G401.6 (cell line): ENCODE data around the gene AP5Z1.
A peak's percentile ranks its signal among the peaks of the same experiment; 100 is the strongest.

Source experiments
- FAIRE-seq: peaks from 2 replicates; lab custom pipeline; 2012; peaks lifted over from hg19 to GRCh38; lab: Jason Lieb, UNC

The AP5Z1 gene

DNA sequence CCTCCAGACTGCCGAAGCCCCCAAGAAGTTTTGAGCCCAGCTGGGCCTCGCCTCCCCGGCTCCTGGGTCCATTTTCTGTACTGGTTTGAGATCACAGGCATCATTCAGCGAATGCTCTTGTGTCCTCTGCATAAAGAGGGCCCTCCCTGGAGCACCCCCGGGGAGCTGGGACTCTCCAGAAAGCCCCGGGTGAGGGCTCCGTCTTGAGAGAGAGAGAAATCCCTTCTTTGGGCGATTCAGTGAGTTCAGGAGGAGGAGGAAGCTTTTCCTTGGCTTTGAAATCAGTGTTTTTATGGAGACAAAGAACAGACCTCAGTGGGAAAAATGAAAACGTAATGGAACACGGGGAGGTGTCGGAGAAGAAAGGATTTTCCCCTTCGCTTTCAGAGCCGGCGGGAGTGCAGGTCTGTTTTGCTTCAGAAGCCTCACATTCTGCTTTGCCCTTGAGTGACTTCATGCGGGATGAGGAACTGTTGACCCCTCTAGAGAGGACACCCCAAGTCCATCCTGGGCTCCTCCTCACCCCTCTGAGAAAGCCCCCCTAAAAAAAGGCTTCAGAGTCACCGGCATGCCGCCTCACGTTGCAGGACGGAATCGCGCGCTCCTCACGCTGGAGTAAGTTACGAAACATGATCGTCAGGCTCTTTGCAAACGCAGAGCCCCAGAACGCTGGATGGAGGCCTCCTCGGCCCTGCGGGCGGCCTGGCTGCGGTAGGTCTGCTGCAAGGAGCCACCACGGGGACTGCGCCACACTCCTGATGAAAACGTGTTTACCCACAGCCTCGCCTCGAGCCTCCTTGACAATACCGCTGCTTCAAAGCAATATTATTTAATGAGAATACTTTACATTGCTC, 8.5 kb upstream of the AP5Z1 start:
- no peak for FAIRE-seq

DNA sequence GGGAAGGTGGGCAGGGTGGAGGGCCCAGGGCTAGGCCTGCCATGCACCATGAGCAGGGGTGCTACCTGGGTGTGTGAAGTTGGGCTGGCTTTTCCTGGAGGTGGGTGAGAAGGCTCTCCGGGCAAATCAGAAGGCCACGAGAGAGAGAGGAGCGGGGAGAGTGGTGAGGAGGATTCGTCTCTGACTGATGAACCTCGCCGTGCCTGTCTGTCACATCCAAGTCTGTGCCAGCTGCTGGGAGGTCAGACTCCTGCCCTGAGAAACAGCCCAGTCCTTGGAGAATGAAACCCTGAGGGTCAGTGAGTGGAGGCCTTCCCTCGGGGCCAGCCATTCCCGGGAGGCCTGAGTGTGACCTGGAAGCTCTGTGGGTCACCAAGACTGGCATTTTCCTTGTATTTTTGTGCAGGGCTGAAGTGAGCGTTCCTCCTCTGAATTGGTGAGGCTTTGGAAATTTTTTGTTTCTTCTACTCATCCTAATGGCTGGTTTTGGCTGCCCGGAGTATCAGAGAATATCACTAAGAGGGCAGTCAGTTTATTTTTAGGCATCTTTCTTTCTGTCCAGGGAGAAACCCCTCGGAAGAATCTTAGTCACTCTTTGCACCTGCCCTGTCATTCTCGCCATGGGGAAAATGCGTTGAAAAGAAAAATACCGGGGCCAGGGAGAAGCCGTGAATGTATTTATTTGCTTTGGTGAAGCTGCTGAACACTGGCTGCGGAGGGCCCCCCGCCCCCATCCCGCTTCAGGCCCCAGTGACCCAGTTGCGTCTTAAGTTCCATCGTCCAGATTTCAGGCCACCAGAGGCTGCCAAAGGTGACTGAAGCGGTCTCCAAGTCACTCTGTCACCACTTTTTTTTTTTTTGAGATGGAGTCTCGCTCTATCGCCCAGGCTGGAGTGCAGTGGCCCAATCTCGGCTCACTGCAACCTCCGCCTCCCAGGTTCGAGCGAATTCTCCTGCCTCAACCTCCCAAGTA, 6.5 kb upstream of the AP5Z1 start:
- FAIRE-seq: no peak

DNA sequence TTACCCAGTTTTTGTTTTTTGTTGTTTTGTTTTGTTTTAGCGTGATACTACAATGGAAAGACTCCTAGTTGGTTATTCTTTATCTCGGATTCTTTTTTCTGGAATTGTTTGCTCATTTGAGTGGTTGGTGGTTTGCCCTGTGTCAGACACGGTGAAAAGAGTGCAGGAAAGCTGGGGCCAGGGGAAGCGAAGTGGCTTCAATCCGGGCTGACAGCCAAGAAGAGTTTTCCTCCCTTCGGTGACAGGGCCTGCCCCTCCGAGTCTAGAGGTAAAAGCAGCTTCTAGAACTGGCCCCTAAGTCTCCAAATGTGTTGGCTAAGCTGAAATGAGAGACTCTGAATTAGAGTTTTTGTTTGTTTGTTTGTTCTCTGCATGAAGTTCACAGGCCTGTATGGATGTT, 5.7 kb upstream of the AP5Z1 start:
- FAIRE-seq: no peak

DNA sequence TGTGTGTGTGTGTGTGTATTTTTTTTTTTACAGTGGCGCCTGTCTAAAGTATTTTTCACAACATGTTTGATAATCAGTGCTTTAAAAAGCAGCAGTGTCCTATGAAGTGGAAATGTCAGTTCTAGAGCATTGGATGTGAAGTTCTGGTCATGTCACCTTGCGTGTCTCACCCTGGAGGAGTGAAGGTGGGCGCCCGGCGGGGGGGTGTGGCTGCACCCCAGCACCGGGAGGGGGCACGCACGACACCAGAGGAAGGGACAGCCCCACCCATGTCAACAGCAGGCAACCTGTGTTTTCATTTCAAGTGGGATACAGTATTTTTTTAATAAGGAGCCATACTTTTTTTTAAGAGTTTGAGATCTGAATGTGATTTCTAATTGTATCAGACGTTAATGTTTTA, 4.5 kb upstream of the AP5Z1 start:
- no peak for FAIRE-seq

DNA sequence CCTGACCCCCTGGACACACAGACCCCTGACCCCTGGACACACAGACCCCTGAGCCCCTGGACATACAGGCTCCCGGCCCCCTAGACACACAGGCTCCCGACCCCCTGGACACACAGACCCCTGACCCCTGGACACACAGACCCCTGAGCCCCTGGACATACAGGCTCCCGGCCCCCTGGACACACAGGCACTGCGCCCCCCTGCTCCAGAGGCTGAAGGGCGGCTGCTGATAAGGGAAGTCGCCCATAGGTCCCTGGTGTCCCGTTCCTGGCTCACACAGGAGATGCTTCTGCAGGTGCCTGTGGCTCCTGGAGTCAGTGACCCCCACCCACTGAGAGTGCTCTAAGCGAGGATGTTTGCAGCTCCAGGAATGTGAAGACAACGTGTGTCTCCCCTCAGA, 3.7 kb upstream of the AP5Z1 start:
- no peak for FAIRE-seq

DNA sequence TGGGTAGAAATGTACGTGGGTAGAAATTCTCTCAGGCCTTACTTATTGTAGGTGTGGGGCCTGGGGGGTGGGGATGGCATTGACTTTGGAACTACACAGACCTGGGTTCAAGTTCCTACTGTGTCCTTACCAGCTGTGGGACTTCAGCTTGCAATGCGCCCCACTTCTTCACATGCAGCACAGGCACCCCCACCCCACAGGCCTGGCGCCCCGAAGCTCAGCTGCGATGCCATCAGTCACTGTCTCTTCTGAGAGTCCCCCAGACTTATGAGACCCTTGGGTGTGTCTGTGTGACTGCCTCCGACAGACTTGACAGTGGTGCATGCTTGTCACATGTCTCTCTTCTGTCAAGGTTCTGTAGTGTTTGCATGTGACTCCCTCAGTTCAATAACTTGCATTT, 3.1 kb upstream of the AP5Z1 start:
- FAIRE-seq: no peak

DNA sequence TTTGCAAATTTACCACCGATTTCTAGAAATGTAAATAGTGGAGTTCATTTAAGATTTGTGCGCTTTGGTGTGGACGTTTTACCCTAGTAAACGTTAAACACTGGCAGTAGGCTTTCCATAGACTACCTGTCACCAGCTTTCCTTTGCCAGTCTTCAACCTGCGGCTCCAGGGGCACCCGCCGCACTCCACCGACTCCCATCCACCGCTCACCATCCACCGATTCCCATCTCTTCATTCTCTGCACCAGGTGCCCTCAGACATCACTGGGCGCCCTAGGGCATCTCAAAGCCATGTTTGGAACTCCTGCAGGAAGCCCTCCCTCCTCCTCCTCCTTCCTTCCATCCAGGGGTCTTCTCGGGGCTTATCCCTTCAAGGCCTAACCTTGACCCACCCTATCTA, 1.4 kb upstream of the AP5Z1 start:
- no peak for FAIRE-seq

DNA sequence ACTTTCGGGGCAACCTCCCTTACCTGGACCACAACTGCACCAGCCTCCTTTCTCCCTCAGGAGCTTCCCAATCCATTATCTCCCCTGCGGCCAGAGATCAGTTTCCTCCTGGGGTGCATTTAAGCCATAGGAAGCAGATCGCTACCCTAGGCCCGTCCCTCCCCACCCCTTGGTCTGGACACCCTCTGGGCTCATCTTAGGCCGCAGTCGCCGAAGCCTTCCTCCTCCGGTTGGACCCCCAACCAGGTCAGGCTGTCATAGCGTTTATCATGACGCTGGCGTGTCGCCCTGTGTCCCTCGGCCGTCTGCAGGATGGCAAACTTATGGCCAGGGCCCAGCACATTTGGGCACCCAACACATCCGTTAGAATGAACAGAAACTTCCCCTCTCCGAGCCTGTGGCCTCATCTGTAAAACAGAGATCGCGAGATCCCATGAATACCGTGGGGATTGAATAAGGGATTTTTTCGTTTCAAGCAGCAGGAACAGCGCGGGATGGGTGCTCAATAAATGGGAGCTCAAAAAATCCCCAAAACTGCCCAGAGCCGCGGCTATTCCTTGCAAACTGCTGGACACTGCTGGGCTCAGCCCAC, 669 bp upstream of the AP5Z1 start:
- no peak for FAIRE-seq

DNA sequence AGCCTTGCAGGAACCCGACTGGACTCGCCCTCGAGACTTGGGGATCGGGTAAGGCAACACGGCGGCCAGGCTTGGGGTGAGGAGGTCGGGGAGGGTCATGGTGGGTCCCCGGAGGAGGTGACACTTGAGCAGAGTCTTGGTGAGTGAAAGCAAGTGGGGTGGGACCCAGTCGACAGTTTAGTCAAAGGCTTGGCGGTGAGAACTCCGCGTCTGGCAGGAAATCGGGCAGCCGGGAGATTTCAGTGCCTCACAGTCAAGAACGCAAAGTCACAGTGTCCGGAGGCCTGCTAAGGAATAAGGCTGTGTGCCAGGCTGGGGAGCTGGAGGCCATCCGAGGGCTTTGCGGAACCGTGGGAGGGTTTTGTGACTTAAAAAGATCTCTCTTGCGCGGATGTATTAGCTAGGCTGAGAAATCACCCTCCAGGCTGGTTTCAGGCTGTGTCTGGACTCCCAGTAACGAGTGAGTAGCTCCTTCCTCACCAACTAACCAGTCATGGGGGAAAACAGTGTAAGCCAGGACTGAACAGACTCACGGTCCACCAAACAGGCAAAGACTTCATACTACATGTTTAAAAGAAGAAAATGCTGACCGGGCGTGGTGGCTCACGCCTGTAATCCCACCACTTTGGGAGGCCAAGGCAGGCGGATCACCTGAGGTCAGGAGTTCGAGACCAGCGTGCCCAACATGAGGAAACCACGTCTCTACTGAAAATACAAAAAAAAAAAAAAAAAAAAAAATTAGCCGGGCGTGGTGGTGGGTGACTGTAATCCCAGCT, 613 bp downstream of the AP5Z1 start:
- no peak for FAIRE-seq

DNA sequence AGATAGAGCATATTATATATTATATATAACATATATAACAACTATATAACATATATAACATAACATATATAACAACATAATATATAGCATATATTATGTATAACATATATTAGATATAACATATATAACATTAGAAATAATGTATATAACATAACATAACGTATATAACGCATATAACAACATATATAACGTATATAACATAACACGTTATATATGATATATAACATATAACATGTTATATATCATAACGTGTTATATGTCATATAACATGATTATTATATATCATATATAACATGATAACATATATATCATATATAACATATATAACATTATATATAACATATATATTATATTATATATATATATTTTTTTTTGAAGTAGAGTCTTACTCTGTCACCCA, 3.7 kb downstream of the AP5Z1 start:
- FAIRE-seq: peak; percentile 99

DNA sequence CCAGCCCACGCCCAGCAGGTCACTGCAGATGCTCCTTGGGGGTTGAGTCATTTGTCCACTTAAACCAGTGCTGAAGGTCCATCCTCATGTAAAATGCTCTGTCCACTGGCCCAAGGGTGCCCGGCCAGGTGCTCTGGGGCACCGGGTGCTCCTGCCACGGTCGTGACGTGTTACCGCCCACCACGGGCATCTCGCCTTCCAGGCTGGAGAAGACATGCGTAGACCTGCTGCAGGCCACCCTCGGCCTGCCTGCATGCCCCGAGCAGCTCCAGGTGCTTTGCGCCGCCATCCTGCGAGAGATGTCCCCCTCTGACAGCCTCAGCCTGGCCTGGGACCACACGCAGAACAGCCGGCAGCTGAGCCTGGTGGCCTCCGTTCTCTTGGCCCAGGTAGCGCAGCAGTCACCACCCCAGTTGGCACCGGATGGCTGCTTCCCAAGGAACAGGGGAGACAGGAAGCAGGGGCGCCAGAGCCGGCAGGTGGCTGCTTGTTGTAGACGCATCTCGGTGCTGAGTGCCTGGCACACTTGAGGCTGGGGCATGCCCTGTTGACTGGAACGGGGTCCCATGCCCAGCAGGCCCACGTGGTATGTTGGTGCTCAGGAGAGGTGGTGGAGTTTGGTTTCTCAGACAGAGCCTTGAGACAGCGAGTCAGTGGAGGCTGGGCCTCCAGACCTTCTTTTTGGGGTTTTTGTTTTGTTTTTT, 6.1 kb downstream of the AP5Z1 start:
- no peak for FAIRE-seq

DNA sequence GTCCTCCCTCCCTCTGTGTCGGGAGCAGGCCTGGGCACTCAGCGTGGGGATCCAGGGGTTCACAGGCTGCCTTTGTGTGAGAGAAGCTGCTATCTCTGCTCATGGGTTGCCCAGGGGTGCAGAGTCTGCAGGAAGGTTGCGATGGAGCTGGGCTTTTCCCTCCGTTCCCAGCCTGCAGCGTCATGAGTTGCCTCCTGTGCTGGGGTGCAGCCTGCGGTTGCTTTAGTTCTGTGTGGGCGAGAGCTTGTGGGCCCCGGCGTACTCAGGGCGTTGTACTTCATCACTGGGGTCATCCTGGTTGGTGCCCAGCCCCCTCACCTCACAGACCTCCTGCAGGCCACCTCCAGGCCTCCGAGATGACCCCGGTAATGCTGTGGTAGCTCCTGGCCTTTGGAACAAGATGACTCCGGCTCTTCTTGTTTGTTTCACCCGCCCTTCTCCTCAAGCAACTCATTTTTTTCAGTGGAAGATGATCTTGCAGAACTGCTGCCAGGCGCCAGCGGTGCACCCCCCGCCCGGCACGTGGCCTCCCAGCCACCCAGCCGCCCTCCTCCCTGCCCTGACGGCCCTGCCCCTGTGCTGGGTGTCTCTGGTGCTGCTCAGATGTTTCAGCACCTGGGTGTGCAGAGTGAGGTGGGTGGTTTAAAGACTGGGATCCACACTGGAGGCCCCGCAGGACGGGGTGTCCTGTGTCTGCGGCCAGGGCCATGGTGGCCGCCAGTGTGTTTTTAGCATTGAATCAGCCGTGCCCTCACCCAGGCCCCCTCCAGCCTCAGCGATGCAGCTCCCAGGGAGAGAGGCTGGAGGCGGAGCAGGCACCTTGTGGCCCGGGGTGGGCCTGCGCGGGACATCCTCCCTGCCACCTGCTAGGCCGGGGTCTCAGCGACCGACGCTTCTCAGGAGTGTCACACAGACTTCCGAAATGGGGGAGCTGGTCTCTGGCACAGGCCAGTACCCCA, 7.2 kb downstream of the AP5Z1 start:
- FAIRE-seq: no peak

DNA sequence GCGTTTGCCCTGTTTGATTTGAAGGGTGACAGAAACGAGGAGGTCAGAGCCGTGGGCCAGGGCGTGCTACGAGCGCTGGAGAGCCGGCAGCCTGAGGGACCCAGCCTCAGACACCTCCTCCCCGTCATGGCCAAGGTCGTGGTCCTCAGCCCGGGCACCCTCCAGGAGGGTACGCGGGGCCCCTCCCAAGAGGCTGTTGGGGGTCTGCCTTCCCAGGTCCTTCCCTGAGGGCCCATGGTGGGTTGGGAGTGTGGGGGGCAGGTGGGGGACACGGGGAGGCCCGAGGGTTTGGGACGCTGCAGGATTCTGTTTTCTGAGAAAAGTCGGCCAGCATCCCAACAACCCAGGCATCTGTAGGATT, 7.8 kb downstream of the AP5Z1 start:
- no peak for FAIRE-seq

DNA sequence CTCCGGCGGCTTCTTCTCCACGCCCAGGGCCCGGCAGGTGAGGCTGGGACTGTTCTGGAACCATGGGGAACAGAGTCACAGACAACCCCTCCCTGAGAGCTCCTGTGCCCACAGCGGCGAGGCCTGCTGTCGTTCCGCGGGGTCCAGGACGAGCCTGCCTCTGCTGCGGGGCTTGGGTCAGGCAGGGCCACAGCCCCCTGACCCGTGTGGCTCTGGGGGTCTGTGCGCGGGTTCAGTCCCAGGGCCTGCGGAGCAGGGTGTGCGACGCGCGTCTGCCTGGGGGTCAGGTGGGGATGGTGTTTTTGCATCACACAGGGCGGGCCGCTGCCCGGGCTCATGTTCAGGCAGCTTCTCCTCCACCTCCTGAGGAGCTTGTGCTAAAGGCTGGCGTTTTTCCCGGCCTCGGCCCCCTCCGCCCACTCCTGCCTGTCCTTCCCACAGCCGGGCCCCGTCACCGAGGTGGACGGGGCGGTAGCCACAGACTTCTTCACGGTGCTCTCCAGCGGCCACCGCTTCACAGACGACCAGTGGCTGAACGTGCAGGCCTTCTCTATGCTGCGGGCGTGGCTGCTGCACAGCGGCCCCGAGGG, 8.4 kb downstream of the AP5Z1 start:
- FAIRE-seq: no peak

DNA sequence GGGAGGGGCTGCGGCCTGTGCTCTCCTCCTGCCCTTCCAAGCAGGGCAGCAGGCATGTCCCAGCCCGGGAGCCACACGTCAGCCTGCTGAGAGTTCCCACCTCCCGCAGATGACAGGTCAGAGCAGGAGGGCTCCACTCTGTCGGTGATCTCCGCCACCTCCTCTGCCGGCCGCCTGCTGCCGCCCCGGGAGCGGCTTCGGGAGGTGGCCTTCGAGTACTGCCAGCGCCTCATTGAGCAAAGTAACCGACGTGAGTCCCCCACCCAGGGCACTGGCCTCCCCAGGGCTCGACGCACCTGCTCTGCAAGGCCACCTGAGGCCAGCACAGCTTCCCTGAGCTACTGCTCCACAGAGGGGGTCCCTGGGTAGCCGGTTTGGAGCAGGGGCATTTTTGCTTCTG, 9.4 kb downstream of the AP5Z1 start:
- no peak for FAIRE-seq

DNA sequence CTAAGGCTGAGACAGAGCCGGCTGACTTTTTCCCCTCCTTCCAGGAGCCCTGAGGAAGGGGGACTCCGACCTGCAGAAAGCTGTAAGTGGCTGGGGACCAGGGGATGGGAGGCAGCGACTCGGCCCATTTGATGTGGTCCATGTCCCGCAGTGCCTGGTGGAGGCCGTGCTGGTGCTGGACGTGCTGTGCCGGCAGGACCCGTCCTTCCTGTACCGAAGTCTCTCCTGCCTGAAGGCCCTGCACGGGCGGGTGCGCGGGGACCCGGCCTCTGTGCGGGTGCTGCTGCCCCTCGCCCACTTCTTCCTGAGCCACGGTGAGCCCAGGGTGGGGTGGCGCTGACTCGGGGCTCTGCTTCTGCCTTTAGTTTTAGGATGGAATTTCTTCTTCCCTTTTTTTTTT, 9.9 kb downstream of the AP5Z1 start:
- FAIRE-seq: no peak

DNA sequence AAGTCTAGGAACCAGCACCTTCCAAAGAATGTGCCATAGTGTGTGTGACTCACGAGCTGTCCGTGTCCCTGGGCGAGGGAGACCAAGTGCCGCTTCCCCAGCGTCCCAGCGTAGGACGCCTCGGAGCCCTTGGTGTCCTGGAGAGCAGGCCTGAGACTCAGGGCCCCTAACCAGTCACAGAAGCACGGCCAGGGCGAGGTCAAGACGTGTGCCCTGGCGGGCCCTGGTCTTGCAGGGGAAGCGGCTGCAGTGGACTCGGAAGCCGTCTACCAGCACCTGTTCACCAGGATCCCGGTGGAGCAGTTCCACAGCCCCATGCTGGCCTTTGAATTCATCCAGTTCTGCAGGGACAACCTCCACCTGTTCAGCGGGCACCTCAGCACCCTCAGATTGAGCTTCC, 10.6 kb downstream of the AP5Z1 start:
- FAIRE-seq: no peak

DNA sequence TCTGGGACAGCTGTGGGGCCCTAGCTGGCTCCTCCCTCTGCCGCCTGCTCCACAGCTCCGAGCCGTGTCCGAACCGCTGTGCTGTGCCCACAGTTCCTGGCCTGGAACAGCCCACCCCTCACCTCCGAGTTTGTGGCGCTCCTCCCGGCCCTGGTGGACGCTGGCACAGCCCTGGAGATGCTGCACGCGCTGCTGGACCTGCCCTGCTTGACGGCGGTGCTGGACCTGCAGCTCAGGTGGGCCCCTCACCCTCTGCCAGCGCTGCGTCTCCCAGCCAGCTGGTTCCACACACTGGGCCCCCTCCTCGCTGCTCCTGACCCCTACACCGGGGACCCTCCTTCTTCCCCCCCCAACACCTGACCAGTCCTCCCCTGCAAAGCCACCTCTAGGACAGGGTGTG, 12.1 kb downstream of the AP5Z1 start:
- FAIRE-seq: no peak

DNA sequence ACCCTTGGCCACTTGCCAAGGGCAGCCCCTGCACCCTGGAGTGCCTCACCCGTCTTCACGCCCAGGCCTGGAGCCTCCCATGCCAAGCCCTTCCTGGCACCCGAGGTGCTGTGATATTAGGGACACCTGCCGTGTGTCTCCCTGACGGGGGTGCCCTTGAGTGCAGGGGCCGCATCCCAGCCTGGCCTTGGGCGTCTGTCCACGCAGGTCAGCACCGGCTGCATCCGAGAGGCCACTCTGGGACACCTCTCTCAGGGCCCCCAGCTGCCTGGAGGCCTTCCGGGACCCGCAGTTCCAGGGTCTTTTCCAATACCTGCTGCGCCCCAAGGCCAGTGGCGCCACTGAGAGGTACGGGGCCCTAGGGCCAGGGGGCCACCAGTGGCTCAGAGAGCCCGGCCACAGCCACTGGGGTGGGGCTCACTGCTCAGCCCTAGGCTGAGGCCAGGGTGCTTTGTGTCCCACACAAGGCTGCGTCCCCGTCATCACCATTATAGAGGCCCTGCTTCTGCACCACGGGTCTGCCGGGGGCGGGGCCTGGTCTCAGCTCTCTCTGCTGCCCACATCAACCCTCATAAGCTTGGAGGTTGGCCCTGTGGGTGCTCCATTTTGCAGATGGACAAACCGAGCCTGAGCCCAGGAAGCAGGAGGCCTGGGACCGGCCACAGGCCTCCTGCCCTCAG, 12.7 kb downstream of the AP5Z1 start:
- FAIRE-seq: no peak
